ENCODE data around the gene SNED1. TPM values are rescaled to one million over a fixed set of nuclear protein-coding genes. Genes with fewer than 3 reads are reported as not detected.

Gene SNED1
- total RNA-seq (2011; cell fraction: chromatin; rRNA removed; ENCODE audit: low replicate concordance): not detected in 2 replicates
- total RNA-seq (2011; cell fraction: nucleolus; rRNA removed): not detected in 2 replicates
- not detected in 2 replicates for total RNA-seq (2011; cell fraction: nucleoplasm; rRNA removed)
- total RNA-seq (2014; rRNA removed): not detected in 2 replicates
- not detected in 2 replicates for total RNA-seq (2014; rRNA removed; fragmentation: Illumina TruSeq; extraction: Trizol)
- not detected in 2 replicates for total RNA-seq (2015; rRNA removed; fragmentation: Illumina TruSeq; extraction: Trizol)
- total RNA-seq (2021): 0.02 and 0.07 TPM in 2 replicates
- 0.06 TPM in 1 of 2 replicates, not detected in the other for polyA plus RNA-seq (2011; rRNA removed)
- polyA plus RNA-seq (2011; cell fraction: cytosol; rRNA removed): not detected in 2 replicates
- 0.01 TPM in 1 of 2 replicates, not detected in the other for polyA plus RNA-seq (2011; cell fraction: nucleus; rRNA removed)
- 0.12 and 0.17 TPM in 2 replicates for polyA plus RNA-seq (2012)
- not detected in 2 replicates for polyA plus RNA-seq (2014; fragmentation: Illumina TruSeq; extraction: Trizol)
- polyA plus RNA-seq (2014; fragmentation: Nextera tagmentation; extraction: Ambion mirVana): under 1 TPM; 0.03 to 0.04 TPM
- polyA plus RNA-seq (2014; rRNA removed): 0.03 TPM in 1 of 2 replicates, not detected in the other
- polyA minus RNA-seq (2011; rRNA and poly(A)+ RNA removed): not detected in 2 replicates
- polyA minus RNA-seq (2011; cell fraction: cytosol; rRNA and poly(A)+ RNA removed): not detected in 2 replicates
- not detected in 2 replicates for polyA minus RNA-seq (2011; cell fraction: nucleus; rRNA and poly(A)+ RNA removed)
- Bru-seq, nascent RNA: percentile 10 among the genes with signal in this experiment
- percentile 6 among the genes with signal in this experiment for BruChase-seq, experiment 1, labeled RNA remaining after a 2-hour chase
- BruChase-seq, experiment 2, labeled RNA remaining after a 6-hour chase: percentile 7 among the genes with signal in this experiment
- long read RNA-seq, experiment 1: 0 reads
- long read RNA-seq, experiment 2: 0 reads
- long read RNA-seq, experiment 3: 0 reads

DNA sequence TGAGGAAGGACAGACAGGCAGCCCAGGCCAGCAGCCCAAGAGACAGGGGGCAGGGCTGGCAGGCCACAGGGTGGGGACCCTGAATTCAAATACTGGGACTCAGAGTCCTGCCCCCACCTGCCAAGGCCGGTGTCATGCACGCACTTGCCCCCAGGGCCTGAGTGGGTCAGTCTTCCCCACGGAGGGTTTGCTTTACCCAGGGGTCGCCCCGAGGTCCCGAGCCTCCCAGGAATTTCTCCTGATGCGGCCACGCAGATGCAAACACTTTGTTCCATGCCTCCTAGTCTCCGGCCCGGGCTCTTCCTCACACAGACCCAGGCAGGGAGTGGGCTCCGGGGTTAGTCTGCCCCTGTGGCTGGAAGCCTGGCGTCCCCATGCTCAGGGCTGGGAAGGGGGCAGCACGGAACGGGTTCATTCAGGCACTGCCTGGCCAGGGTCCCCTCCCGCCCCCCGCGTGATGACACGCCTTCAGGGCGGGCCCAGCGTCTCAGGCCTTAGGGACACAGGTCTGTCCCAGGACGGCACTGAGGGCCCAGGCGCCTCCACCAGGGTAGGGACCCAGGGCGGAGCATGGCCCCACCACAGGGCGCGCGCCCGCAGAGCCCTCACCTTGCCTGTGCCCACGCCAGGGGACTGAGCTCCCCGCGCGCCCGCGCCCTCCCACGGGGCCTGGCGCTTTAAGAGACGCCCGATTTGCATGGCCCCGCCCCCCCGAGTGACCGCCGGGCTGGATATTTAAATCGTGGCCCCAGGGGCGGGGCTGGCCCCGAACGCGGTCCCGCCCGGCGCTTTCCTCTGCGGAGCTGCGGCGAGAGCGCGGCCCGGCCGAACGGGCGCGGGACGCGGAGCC lies at the start of gene SNED1:
SNED1 (plus strand) TSS at position 763 of the 850 bp plus-strand sequence. CDS start 220 bp downstream, outside the sequence.
- POLR2A ChIA-PET: interaction anchor here (0.6 kb wide), 1 partner anchor 23 kb away, joined by 3 read pairs; no protein-coding TSS in a partner anchor
- CTCF ChIA-PET (ENCODE audit: low intra/inter-chr PET ratio): no interaction called here
- H3K36me3 ChIP-seq (ENCODE audit: control insufficient read depth, insufficient read depth, low read length): no peaks in the 10 kb centered on the region
- peak within 1 kb of the TSS; percentile 40 for H3K4me3 ChIP-seq
- FAIRE-seq (no peak), DNase-seq (ENCODE audit: extremely low read depth in 1 of 4, low spot score in 3 of 4) (peak; percentile 80 to 83 (median 82)), ATAC-seq (peak; percentile 99)
- H3K27me3 ChIP-seq (ENCODE audit: control insufficient read depth in 2 of 2, insufficient read depth in 2 of 2, low read length in 2 of 2): peaks cover 0 to 39% of the 10 kb centered on the region in 2 experiments; a peak in 2 of 5 replicates
- in situ Hi-C loops (cut with MboI): no loop called here
- intact Hi-C loops (cut with micrococcal nuclease): no loop called here
- peak within 1 kb of the TSS; percentile 75 for H3K4me2 ChIP-seq (ENCODE audit: insufficient read depth, low read length)
- 3% methylated on average over 19 of the region's 61 CpGs for WGBS (ENCODE audit: insufficient coverage, low coverage, missing lambda C conversion rate)
- H3K79me2 ChIP-seq (ENCODE audit: control insufficient read depth, insufficient read depth, low read length): no peaks in the 10 kb centered on the region
- H4K20me1 ChIP-seq (replicated peaks; ENCODE audit: control insufficient read depth, insufficient read depth, low read length): peaks cover 4% of the 10 kb centered on the region
- peaks cover 0 to 31% of the 10 kb centered on the region in 2 experiments; a peak in 2 of 5 replicates for H3K4me1 ChIP-seq (replicated peaks in 1 of 2; ENCODE audit: control insufficient read depth in 2 of 2, insufficient read depth in 2 of 2, low read length in 2 of 2)
- no peaks in the 10 kb centered on the region for H3K9me3 ChIP-seq (replicated peaks; ENCODE audit: control insufficient read depth, insufficient read depth, low read depth, low read length)
- no peak within 1 kb of the TSS for H3K27ac ChIP-seq (ENCODE audit: extremely low read depth, low read depth, low read length)
- H2AFZ ChIP-seq (ENCODE audit: low read depth, low read length): peak within 1 kb of the TSS; percentile 86
- peak within 1 kb of the TSS; percentile 54 to 86; a peak in 3 of 4 replicates for H3K9ac ChIP-seq (ENCODE audit: insufficient read depth in 1 of 2, low read depth in 2 of 2, low read length in 2 of 2)
- H3K9me1 ChIP-seq (ENCODE audit: control insufficient read depth, insufficient read depth, low read length): no peaks in the 10 kb centered on the region
- BruUV-seq (replicated peaks): no TSS peak
- TF ChIP-seq, protein P1, sequence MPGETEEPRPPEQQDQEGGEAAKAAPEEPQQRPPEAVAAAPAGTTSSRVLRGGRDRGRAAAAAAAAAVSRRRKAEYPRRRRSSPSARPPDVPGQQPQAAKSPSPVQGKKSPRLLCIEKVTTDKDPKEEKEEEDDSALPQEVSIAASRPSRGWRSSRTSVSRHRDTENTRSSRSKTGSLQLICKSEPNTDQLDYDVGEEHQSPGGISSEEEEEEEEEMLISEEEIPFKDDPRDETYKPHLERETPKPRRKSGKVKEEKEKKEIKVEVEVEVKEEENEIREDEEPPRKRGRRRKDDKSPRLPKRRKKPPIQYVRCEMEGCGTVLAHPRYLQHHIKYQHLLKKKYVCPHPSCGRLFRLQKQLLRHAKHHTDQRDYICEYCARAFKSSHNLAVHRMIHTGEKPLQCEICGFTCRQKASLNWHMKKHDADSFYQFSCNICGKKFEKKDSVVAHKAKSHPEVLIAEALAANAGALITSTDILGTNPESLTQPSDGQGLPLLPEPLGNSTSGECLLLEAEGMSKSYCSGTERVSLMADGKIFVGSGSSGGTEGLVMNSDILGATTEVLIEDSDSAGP (CRISPR knock-in tag; IDR thresholded peaks at IDR 0.05): peak; percentile 98
- TF ChIP-seq RB1 (IDR thresholded peaks at IDR 0.05; ENCODE audit: low read depth) (0 out of 2 replicates have a peak, but pooled peaks have one; percentile 36), NCOA1 (IDR thresholded peaks at IDR 0.05; ENCODE audit: low read depth) (no peak), HOXB6 (CRISPR knock-in tag; IDR thresholded peaks at IDR 0.05; ENCODE audit: borderline replicate concordance) (no peak), ZFX (CRISPR knock-in tag; IDR thresholded peaks at IDR 0.05) (peak; percentile 57), NRF1 (conservative IDR thresholded peaks at IDR 0.05 in 1 of 2, IDR thresholded peaks at IDR 0.05 in 1 of 2) (peak; percentile 21 to 24; a peak in 1 of 4 replicates)
- TF ChIP-seq, protein P2, sequence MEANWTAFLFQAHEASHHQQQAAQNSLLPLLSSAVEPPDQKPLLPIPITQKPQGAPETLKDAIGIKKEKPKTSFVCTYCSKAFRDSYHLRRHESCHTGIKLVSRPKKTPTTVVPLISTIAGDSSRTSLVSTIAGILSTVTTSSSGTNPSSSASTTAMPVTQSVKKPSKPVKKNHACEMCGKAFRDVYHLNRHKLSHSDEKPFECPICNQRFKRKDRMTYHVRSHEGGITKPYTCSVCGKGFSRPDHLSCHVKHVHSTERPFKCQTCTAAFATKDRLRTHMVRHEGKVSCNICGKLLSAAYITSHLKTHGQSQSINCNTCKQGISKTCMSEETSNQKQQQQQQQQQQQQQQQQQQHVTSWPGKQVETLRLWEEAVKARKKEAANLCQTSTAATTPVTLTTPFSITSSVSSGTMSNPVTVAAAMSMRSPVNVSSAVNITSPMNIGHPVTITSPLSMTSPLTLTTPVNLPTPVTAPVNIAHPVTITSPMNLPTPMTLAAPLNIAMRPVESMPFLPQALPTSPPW (CRISPR knock-in tag; IDR thresholded peaks at IDR 0.05): peak; percentile 32
